Tibial nerve (tissue), 3 donors: ENCODE data around the gene ZNRF3.

Experiments used
- POLR2A ChIP-seq, 2 donors: fragments of 450-650 bp; IDR thresholded peaks; one replicate each; pipeline ENCODE4 v1.6.1; 2017; ENCODE audit warnings: antibody characterized with exemption in 2 of 2, mild to moderate bottlenecking in 2 of 2, moderate library complexity in 2 of 2
- TF ChIP-seq, protein P1 (sequence below), 5 experiments: fragments of 200-600 bp in 3 of 5; fragments of 450-650 bp in 2 of 5; sonication (generic) in 3 of 5; IDR thresholded peaks; one replicate each; pipeline ENCODE4 v1.5.1; 2016 to 2019; ENCODE audit warnings: antibody characterized with exemption in 5 of 5, mild to moderate bottlenecking in 3 of 5, moderate library complexity in 2 of 5

DNA sequence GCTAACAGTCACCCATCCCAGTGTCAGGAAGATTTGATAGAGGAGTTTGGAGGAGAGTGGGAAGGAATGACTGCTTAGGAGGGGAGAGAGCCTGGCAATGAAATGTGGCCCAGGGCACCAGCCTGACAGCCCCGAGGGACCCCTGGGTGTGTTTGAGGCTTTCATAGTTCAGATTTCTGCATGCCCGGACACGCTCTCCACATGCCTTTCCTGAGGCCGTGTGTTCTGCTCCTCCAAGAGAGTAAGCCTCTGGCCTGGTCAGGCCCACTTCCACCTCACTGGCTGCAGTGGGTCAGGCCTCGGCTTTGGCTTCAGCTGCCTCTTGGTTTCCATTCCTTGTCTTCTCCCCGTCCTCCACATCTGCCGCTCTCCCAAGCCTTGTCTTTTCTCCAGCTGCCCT, 99.8 kb downstream of the ZNRF3 start:
- TF ChIP-seq, protein P1, sequence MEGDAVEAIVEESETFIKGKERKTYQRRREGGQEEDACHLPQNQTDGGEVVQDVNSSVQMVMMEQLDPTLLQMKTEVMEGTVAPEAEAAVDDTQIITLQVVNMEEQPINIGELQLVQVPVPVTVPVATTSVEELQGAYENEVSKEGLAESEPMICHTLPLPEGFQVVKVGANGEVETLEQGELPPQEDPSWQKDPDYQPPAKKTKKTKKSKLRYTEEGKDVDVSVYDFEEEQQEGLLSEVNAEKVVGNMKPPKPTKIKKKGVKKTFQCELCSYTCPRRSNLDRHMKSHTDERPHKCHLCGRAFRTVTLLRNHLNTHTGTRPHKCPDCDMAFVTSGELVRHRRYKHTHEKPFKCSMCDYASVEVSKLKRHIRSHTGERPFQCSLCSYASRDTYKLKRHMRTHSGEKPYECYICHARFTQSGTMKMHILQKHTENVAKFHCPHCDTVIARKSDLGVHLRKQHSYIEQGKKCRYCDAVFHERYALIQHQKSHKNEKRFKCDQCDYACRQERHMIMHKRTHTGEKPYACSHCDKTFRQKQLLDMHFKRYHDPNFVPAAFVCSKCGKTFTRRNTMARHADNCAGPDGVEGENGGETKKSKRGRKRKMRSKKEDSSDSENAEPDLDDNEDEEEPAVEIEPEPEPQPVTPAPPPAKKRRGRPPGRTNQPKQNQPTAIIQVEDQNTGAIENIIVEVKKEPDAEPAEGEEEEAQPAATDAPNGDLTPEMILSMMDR (IDR thresholded peaks at IDR 0.05): no peak
- TF ChIP-seq POLR2A (IDR thresholded peaks at IDR 0.05): no peak
